Measurements from ENCODE around the gene RAB20. TPM values are rescaled to one million over a fixed set of nuclear protein-coding genes. Genes with fewer than 3 reads are reported as not detected.
A peak's percentile ranks its signal among the peaks of the same experiment; 100 is the strongest.
"Not testable (repeated sequence)": the region's sequence is repeated elsewhere in the genome, so short reads cannot be mapped to it uniquely, and the experiment has no call there.

RAB20 gene, protein sequence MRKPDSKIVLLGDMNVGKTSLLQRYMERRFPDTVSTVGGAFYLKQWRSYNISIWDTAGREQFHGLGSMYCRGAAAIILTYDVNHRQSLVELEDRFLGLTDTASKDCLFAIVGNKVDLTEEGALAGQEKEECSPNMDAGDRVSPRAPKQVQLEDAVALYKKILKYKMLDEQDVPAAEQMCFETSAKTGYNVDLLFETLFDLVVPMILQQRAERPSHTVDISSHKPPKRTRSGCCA
- 10 to 100 TPM; 12.5 to 47.2 (median 36.3) TPM for total RNA-seq
- long read RNA-seq, partial matches to known transcripts: 0 of 5 reads
- long read RNA-seq, other reads (novel, unspliced or antisense): 1 of 5 reads

GRCh38 chr13:110561344-110562035 is at the start of gene RAB20:
Gene RAB20, minus strand, starts transcription at chr13:110561722. Its CDS starts 203 bp downstream, at chr13:110561519.
- ATAC-seq: peak; percentile 77 to 84 (median 80)
- WGBS (ENCODE audit: insufficient coverage, low coverage, low lambda C conversion rate, missing lambda C conversion rate): 0% methylated on average over 19 of the region's 79 CpGs
- TF ChIP-seq, protein P1, sequence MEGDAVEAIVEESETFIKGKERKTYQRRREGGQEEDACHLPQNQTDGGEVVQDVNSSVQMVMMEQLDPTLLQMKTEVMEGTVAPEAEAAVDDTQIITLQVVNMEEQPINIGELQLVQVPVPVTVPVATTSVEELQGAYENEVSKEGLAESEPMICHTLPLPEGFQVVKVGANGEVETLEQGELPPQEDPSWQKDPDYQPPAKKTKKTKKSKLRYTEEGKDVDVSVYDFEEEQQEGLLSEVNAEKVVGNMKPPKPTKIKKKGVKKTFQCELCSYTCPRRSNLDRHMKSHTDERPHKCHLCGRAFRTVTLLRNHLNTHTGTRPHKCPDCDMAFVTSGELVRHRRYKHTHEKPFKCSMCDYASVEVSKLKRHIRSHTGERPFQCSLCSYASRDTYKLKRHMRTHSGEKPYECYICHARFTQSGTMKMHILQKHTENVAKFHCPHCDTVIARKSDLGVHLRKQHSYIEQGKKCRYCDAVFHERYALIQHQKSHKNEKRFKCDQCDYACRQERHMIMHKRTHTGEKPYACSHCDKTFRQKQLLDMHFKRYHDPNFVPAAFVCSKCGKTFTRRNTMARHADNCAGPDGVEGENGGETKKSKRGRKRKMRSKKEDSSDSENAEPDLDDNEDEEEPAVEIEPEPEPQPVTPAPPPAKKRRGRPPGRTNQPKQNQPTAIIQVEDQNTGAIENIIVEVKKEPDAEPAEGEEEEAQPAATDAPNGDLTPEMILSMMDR (IDR thresholded peaks at IDR 0.05): no peak
- TF ChIP-seq POLR2A (IDR thresholded peaks at IDR 0.05): peak; percentile 79
- Histone ChIP-seq H3K27ac (peak within 1 kb of the TSS; percentile 90 to 98 (median 95)), H3K27me3 (no peaks in the 10 kb centered on the region), H3K4me3 (peak within 1 kb of the TSS; percentile 84 to 96 (median 91)), H3K36me3 (peaks cover 0 to 3% (median 0%) of the 10 kb centered on the region in 4 donors), H3K9me3 (no peaks in the 10 kb centered on the region), H3K4me1 (peaks cover 0 to 28% (median 7%) of the 10 kb centered on the region in 4 donors)
- DNase-seq: peak; percentile 95 to 96 (median 95)
- intact Hi-C loops (cut with DNase I): loop anchor here in 1 of 2 donors (10.0 kb wide), 1 partner anchor 107 kb away; no protein-coding TSS in a partner anchor

GRCh38 chr13:110610955-110611595 is 49.6 kb upstream of the RAB20 start:
- Histone ChIP-seq H3K36me3 (no peaks in the 10 kb centered on the region), H3K27me3 (no peaks in the 10 kb centered on the region), H3K4me3 (no peak overlapping the region), H3K9me3 (no peaks in the 10 kb centered on the region), H3K27ac (no peak overlapping the region), H3K4me1 (peaks cover 0 to 5% (median 2%) of the 10 kb centered on the region in 4 donors)
- intact Hi-C loops (cut with DNase I): loop anchor here in 1 of 2 donors (10.0 kb wide), 1 partner anchor 104 kb away; the partner anchor contains the start of gene ING1
- ATAC-seq (no peak), DNase-seq (peak in 1 of 3 donors; percentile 12)
- TF ChIP-seq POLR2A (IDR thresholded peaks at IDR 0.05): no peak
- TF ChIP-seq, protein P1 (IDR thresholded peaks at IDR 0.05): no peak
- 79% methylated on average over 12 of the region's 12 CpGs for WGBS (ENCODE audit: insufficient coverage, low coverage, low lambda C conversion rate, missing lambda C conversion rate)

DNA sequence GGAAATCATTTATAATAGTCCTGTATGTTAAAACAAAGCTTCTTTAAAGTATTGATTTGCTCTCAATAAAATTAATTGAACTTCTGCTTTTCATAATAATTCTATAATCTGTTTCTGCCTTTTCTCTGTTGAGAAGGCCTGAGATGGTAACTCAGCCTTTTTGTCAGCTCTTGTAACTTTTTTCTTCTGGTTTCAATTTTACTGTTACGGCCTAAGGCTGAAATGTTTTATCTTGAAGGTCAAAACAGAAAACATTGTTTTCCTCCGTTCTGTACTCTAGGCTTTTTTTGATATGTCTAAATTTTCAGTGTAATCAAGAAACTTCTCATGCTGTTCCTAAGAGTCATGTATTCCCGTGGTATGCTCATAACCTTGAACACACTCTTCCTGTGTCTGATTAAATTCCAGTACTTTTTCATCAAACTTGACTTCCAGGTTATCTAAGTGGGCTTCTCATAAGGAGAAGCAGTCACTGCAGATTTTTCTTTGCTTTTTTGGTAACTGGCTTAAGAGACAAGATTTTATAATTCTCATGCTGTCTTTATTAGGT is 46.2 kb upstream of the RAB20 start:
- H3K36me3 ChIP-seq: no peaks in the 10 kb centered on the region
- no peak overlapping the region for H3K4me3 ChIP-seq
- 50% methylated on average over 3 of the region's 3 CpGs for WGBS (ENCODE audit: insufficient coverage, low coverage, low lambda C conversion rate, missing lambda C conversion rate)
- no peaks in the 10 kb centered on the region for H3K27me3 ChIP-seq
- TF ChIP-seq POLR2A (IDR thresholded peaks at IDR 0.05): no peak
- TF ChIP-seq, protein P1 (IDR thresholded peaks at IDR 0.05): no peak
- no peaks in the 10 kb centered on the region for H3K9me3 ChIP-seq
- no peaks in the 10 kb centered on the region for H3K4me1 ChIP-seq
- DNase-seq (no peak), ATAC-seq (peak; percentile 46 to 77 (median 68))
- intact Hi-C loops (cut with DNase I): no loop called here
- peak overlapping the region in 1 of 3 donors; percentile 21 for H3K27ac ChIP-seq

DNA sequence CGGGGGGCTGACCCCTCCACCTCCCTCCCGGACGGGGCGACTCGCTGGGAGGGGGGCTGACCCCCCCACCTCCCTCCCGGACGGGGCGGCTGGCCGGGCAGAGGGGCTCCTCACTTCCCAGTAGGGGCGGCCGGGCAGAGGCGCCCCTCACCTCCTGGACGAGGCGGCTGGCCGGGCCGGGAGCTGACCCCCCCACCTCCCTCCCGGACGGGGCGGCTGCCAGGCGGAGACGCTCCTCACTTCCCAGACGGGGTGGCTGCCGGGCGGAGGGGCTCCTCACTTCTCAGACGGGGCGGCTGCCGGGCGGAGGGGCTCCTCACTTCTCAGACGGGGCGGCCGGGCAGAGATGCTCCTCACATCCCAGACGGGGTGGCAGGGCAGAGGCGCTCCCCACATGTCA is 44.8 kb upstream of the RAB20 start:
- H3K36me3 ChIP-seq; H3K4me1 ChIP-seq; H3K9me3 ChIP-seq; H3K27me3 ChIP-seq; ATAC-seq; H3K4me3 ChIP-seq; H3K27ac ChIP-seq; intact Hi-C loops (cut with DNase I): not testable (repeated sequence)
- WGBS (ENCODE audit: insufficient coverage, low coverage, low lambda C conversion rate, missing lambda C conversion rate): no CpG with 5 or more reads among the region's 33 CpGs
- peak in 1 of 3 donors; percentile 3 for DNase-seq
